Medulla oblongata (tissue), 1 donor: ENCODE measurements around the gene ABCD4.

ENCODE experiments used
- DNase-seq: peaks from one replicate; pipeline ENCODE4 v3.0.0-alpha.2; 2015; ENCODE audit errors: extremely low spot score

The ABCD4 gene

GRCh38 chr14:74259513-74259912 is 43.2 kb downstream of the ABCD4 start:
- DNase-seq: no peak

GRCh38 chr14:74258764-74259035 is 44.0 kb downstream of the ABCD4 start:
- no peak for DNase-seq

- no peak for DNase-seq
Observed at GRCh38 chr14:74257941-74258763, 44.6 kb downstream of the ABCD4 start.

- peak; percentile 57 for DNase-seq
Observed at GRCh38 chr14:74257078-74257940, 45.4 kb downstream of the ABCD4 start.

- DNase-seq: no peak
Observed at GRCh38 chr14:74255281-74255680, 47.5 kb downstream of the ABCD4 start.

- DNase-seq: no peak
Observed at GRCh38 chr14:74249433-74250375, 53.0 kb downstream of the ABCD4 start.

GRCh38 chr14:74248017-74248416 is 54.7 kb downstream of the ABCD4 start:
- no peak for DNase-seq

GRCh38 chr14:74246542-74246941 is 56.2 kb downstream of the ABCD4 start:
- DNase-seq: no peak

- DNase-seq: no peak
Observed at GRCh38 chr14:74245292-74245691, 57.4 kb downstream of the ABCD4 start.

- no peak for DNase-seq
Observed at GRCh38 chr14:74244115-74244514, 58.6 kb downstream of the ABCD4 start.

GRCh38 chr14:74243051-74243450 is 59.7 kb downstream of the ABCD4 start:
- no peak for DNase-seq

GRCh38 chr14:74242780-74243042 is 60.0 kb downstream of the ABCD4 start:
- DNase-seq: no peak

GRCh38 chr14:74242021-74242779 is 60.5 kb downstream of the ABCD4 start:
- DNase-seq: no peak

GRCh38 chr14:74241652-74242017 is 61.1 kb downstream of the ABCD4 start:
- no peak for DNase-seq

- DNase-seq: no peak
Observed at GRCh38 chr14:74240794-74241651, 61.7 kb downstream of the ABCD4 start.

GRCh38 chr14:74239848-74240793 is 62.6 kb downstream of the ABCD4 start:
- no peak for DNase-seq

- DNase-seq: no peak
Observed at GRCh38 chr14:74238974-74239847, 63.5 kb downstream of the ABCD4 start, which contains the start of gene VSX2. VSX2 (plus strand) TSS chr14:74239449; CDS start chr14:74239562, 113 bp downstream.

- DNase-seq: no peak
Observed at GRCh38 chr14:74237441-74237840, 65.3 kb downstream of the ABCD4 start.
